Right forelimb (tissue), 1 donor: ENCODE measurements around the gene DCAF7.

Experiments used
- DNase-seq: peaks from one replicate; pipeline ENCODE4 v3.0.0-alpha.2; 2018

DCAF7 gene

GRCh38 chr17:63546308-63547082 is 3.8 kb upstream of the DCAF7 start:
- DNase-seq = no peak

DNA sequence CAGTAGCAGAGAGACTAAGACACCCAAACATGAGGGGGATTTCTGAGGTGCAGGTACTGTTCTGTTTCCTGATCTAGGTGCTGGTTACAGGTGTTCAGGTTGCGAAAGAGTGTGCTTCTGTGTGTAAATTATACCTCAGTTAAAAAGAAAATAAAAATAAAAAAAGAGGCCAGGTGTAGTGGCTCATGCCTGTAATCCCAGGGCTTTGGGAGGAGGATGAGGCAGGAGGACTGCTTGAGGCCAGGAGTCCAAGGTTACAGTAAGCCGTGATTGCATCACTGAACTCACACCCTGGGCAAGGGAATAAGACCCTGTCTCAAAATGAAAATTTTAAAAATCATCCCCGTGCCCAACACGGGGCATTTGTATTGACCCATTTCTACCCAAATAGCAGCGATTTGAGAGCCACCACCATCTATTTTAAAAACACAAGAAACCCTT is 3.2 kb upstream of the DCAF7 start:
- DNase-seq = no peak

DNA sequence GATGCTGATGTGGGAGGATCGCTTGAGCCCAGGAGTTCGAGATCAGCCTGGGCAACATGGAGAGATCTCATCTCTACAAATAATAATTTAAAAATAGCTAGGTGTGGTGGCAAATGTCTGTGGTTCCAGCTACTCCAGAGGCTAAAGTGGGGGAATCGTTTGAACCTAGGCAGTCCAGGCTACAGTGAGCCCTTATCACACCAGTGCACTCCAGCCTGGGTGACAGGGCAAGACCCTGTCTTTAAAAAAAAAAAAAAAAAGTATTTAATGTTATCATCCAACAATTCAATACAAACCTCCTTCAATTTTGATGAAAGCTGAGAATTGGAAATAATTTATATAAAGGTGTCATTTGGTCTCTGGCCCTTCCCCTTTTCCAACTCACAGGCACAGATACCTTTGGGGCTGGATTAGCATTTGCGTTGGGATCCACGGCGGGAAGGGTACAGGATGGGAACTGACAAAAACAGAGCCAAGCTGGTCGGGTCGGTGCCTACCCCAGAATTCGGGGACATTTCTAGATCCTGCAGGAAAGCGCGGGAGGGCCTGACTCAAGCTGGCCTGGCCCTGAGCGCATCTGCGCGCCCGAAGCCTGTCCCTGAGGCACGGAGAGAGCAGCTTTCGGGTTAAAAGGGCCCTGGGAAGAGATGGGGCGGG is 860 bp upstream of the DCAF7 start:
- no peak for DNase-seq

- peak; percentile 53 for DNase-seq
Observed at GRCh38 chr17:63550817-63551639, 751 bp downstream of the DCAF7 start.

DNA sequence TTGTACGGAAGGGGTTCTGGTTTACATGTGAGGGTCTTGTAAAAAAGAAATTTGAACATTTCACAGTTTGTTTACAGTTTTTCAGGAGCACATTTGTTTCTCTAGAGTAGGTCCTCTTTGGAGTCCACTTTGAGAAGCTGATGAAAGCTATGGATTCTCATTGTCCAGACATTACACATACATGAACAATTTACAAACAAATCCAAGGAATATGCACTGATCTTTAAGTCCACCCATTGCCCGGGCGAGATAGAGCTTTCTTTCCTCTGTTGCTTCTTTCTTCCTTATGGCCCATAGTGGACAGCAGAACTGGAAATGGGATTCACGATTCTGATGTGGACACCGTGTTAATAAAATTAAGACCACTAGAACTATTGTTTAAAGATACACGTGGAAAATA is 1.9 kb downstream of the DCAF7 start:
- DNase-seq = no peak

DNA sequence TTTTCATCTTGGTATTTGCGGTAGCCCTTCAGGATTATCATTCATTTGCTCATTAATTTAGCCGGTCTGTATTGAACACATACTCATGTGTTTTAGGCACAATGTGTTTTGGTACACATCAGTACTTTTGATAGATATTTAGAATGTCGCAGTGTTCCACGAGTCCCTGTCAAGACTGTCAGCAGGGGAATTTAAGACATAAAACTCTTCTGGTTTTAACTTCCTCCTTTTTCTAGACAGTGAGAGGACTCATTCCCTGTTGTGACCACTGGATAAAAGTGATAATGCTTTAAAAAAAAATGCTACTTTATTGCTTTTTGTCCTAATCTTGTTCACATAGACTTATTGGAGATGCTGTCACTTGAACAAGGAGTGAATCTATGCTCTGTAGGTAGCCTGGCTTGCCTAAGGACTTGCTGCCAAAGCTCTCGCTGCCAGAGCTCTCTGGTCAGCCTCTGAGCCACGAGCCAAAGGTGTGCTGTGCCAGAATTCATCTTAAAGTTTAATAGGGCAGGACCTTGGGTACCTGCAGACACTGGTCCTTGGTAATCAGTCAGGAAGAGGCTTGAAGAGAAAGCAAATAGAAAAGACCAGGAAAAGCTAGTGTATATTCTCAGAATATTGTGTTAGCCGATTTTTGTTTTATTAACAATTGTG is 5.4 kb downstream of the DCAF7 start:
- DNase-seq = no peak

DNA sequence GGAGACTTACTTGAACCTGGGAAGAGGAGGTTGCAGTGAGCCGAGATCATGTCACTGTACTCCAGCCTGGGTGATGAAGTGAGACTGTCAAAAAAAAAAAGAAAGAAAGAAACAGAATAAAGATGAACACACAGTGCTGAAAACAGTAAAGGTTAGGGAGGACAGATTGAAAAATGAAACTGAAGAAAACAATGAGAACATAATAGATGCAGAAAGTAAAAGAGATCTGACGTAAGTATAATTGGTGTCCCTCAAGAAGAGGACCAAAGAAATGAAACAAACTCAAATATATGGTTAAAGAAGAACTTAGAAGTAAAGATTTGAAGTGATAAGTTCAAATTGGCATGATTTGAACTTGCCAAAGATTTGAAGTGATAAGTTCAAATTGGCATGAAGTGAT is 7.1 kb downstream of the DCAF7 start:
- DNase-seq = no peak

GRCh38 chr17:63558441-63558840 is 8.2 kb downstream of the DCAF7 start:
- no peak for DNase-seq

- no peak for DNase-seq
Observed at GRCh38 chr17:63561819-63562218, 11.5 kb downstream of the DCAF7 start.

GRCh38 chr17:63563339-63563738 is 13.1 kb downstream of the DCAF7 start:
- DNase-seq = no peak

GRCh38 chr17:63564562-63564961 is 14.3 kb downstream of the DCAF7 start:
- no peak for DNase-seq

GRCh38 chr17:63567229-63567628 is 17.0 kb downstream of the DCAF7 start:
- no peak for DNase-seq

DNA sequence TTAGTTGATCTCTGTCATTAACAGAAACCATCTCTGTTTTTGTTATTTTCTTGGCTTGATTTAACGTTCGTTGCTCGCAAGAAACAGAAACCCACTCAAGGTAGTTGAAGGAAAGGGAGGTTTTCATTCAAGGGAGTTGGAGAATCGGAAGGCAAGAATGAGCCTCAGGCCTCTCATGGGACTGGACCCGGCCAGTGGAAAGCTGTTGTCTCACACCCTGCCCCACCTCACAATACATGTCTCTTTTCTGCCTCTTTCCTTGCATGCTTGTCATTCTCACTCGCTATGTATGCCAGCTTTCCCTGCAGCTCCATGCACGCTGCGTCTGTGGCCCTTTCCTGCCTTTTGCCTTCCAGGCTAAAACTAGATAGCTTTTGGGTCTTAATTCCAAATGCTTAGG is 18.3 kb downstream of the DCAF7 start:
- no peak for DNase-seq

DNA sequence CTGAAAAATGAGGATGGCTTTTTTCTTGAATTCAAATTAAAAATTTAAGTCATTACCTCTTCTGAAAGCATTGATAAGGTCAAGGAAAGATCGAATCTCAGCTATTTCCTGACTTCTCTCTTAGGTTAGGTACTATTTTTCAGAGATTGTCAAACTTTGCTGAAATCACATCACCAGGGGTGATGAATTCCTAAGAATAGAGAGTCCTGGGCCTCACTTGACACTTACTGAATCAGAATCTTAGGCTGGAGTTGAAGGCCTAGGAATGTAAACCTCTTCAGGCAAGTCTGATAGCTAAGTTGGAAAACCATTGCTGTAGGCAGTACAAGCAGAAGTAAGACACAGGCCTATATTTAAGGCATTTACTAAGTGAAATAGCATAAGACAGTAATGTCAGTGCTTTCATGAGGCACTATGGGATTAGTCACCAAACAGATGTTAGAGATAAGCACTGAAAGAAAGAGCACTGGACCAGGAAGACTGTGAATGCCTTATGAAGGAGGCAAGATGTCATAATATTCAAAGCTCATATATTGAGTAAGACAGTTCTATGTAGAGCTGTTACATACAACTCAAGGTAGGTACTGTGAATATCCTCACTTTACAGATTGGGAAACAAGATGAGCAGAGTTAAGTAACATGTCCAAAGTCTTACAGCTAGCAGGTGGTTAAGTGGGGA is 21.5 kb downstream of the DCAF7 start:
- DNase-seq = no peak

GRCh38 chr17:63573634-63574033 is 23.4 kb downstream of the DCAF7 start:
- DNase-seq = no peak

DNA sequence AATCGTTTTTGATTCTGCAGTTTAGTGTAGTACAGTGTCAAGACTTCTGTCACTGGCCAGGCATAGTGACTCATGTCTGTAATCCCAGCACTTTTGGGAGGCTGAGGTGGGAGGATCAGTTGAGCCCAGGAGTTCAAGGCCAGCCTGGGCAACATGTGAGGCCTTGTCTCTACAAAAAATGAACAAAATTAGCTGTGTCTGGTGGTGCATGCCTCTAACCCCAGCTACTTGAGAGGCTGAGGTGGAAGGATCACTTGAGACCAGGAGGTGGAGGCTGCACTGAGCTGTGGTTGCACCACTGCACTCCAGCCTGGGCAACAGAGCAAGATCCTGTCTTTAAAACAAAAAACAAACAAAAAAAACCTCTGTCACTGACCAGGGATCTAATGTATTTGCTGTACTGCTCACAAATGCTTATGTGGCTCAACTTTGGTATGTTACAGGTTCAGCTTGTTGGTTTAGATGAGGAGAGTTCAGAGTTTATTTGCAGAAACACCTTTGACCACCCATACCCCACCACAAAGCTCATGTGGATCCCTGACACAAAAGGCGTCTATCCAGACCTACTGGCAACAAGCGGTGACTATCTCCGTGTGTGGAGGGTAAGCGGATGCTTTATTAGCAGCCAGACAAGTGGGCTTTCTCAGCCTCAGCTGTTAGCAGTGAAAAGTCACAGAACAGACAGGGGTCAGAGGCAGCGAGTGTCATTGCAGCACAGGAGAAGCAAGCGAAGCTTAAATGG is 27.9 kb downstream of the DCAF7 start:
- no peak for DNase-seq

DNA sequence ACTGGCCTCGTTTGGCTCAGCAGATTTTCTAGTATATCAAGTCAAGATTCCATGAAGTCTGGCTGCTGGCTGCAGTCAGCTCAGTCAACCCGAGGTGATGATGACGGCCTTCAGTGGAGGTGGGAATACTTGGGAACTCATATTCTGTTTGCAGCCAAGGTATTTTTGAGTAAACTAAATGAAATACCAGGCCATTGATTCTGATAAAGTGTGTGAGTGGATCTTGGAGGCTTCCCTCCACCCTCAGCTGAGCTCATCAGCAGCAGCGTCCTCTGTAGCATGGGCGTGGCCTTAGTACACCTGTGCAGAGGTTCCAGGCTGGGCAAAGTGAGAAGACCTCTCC is 28.5 kb downstream of the DCAF7 start:
- DNase-seq = no peak

DNA sequence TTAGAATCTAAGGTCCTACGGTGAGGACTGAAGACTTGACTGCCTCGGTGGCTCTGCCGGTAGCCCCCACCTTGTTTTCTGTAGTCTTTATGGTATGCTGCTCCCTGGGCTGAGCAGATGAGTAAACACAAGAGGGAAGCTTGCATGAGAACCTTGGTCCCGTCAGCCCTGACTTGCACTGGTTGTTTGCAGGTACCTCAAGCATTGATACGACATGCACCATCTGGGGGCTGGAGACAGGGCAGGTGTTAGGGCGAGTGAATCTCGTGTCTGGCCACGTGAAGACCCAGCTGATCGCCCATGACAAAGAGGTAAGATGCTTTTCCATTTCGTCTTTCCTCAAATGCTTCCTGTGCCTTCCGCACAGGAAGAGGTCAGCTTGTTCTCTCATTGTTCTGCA is 29.4 kb downstream of the DCAF7 start:
- no peak for DNase-seq

DNA sequence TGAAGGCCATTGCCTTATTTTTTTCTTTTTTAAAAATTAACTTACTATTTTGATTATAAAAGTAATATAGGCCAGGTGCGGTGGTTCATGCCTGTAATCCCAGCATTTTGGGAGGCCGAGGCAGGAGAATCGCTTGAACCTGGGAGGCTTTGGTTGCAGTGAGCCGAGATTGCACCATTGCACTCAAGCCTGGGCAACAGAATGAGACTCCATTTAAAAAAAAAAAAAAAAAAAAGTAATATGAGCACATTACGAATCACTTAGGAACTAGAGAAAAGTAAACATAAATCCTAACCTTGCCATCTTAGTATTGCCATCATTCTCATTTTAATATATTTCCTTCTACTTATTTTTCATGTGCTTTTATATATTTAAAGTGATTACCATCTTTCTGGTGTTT is 37.5 kb downstream of the DCAF7 start:
- no peak for DNase-seq

GRCh38 chr17:63588797-63589196 is 38.5 kb downstream of the DCAF7 start:
- DNase-seq = no peak

GRCh38 chr17:63589646-63590045 is 39.4 kb downstream of the DCAF7 start:
- no peak for DNase-seq

GRCh38 chr17:63592797-63593196 is 42.5 kb downstream of the DCAF7 start:
- DNase-seq = no peak
